ENCODE data around the gene CD55.

CD55 gene

DNA sequence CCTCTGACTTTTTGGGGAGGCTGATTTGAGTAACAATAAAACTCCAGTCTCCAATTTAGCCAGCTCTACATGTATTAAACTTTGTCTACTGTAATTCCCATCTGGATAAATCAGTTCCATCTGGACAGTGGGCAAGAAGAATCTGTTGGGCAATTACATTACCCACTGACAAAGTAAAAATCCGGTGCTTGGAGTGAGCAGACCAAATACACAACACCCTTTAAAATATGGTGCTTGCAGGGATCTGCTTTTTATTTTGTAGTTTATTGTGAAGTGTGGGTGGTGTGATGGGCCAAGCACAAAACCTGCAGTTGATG is 8.9 kb upstream of the CD55 start:
- TF ChIP-seq CTCF (IDR thresholded peaks at IDR 0.05; ENCODE audit: insufficient read depth, low read length, poor library complexity, severe bottlenecking) (no peak), EZH2phosphoT487 (conservative IDR thresholded peaks at IDR 0.05; ENCODE audit: low read length) (no peak)
- Histone ChIP-seq H3K4me3 (ENCODE audit: insufficient read depth, low read length, poor library complexity, severe bottlenecking) (no peak overlapping the region), H3F3A (ENCODE audit: insufficient read depth) (no peaks in the 10 kb centered on the region), H3K9me2 (replicated peaks; ENCODE audit: insufficient read depth, low read length) (no peaks in the 10 kb centered on the region), H3K9ac (ENCODE audit: low read length) (no peak overlapping the region), H3K79me2 (ENCODE audit: insufficient read depth, low read length) (no peaks in the 10 kb centered on the region), H3K27me3 (ENCODE audit: low read length) (no peaks in the 10 kb centered on the region), H3K27ac (ENCODE audit: low read depth, low read length) (no peak overlapping the region), H3K36me3 (ENCODE audit: low read length) (no peaks in the 10 kb centered on the region), H4K20me1 (ENCODE audit: low read depth, low read length) (no peaks in the 10 kb centered on the region), H3K9me3 (ENCODE audit: insufficient read depth, low read length) (no peaks in the 10 kb centered on the region), H3K4me2 (ENCODE audit: low read depth, low read length, poor library complexity, severe bottlenecking) (no peak overlapping the region), H2AFZ (ENCODE audit: low read depth, low read length, severe bottlenecking) (no peak overlapping the region)

DNA sequence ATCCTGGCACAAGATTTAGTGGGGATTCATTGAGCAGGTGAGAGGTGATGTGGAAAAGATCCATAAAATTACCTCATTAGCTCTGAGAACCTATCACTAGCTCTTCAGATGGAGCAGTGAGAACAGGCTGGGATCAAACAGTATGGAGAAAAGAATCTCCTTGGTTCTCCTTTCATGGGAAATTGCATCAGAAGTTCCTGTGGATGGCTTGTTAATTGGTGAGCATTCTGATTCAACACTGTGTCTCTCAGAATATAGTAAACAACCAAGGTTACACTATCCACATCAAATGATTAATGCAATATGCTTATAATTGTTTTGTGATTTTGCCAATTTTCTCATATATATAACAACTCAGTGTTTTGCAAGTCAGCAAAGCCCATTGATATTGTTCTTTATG is 8.3 kb upstream of the CD55 start:
- no peaks in the 10 kb centered on the region for H4K20me1 ChIP-seq (ENCODE audit: low read depth, low read length)
- H3K4me2 ChIP-seq (ENCODE audit: low read depth, low read length, poor library complexity, severe bottlenecking): no peak overlapping the region
- H3K27ac ChIP-seq (ENCODE audit: low read depth, low read length): no peak overlapping the region
- no peaks in the 10 kb centered on the region for H3F3A ChIP-seq (ENCODE audit: insufficient read depth)
- H2AFZ ChIP-seq (ENCODE audit: low read depth, low read length, severe bottlenecking): no peak overlapping the region
- H3K9me2 ChIP-seq (replicated peaks; ENCODE audit: insufficient read depth, low read length): no peaks in the 10 kb centered on the region
- no peaks in the 10 kb centered on the region for H3K27me3 ChIP-seq (ENCODE audit: low read length)
- TF ChIP-seq CTCF (IDR thresholded peaks at IDR 0.05; ENCODE audit: insufficient read depth, low read length, poor library complexity, severe bottlenecking) (no peak), EZH2phosphoT487 (conservative IDR thresholded peaks at IDR 0.05; ENCODE audit: low read length) (no peak)
- no peak overlapping the region for H3K4me3 ChIP-seq (ENCODE audit: insufficient read depth, low read length, poor library complexity, severe bottlenecking)
- H3K79me2 ChIP-seq (ENCODE audit: insufficient read depth, low read length): no peaks in the 10 kb centered on the region
- H3K36me3 ChIP-seq (ENCODE audit: low read length): no peaks in the 10 kb centered on the region
- no peaks in the 10 kb centered on the region for H3K9me3 ChIP-seq (ENCODE audit: insufficient read depth, low read length)
- H3K9ac ChIP-seq (ENCODE audit: low read length): no peak overlapping the region

- TF ChIP-seq EZH2phosphoT487 (conservative IDR thresholded peaks at IDR 0.05; ENCODE audit: low read length) (no peak), CTCF (IDR thresholded peaks at IDR 0.05; ENCODE audit: insufficient read depth, low read length, poor library complexity, severe bottlenecking) (no peak)
Measured at GRCh38 chr1:207314816-207315215, 6.7 kb upstream of the CD55 start.

DNA sequence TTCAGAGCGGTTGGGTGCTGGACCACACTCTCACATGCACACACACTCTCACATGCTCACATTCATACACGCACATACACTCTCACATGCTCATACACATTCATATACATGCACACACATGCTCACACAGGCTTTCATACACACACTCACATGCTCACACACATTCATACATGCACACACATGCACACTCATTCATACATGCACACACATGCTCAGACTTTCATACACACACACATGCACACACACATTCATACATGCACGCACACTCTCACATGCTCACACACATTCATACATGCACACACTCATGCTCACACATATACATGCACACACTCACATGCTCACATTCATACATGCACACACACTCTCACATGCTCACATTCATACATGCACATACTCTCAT is 6.0 kb upstream of the CD55 start:
- Histone ChIP-seq H3K79me2 (ENCODE audit: insufficient read depth, low read length) (no peaks in the 10 kb centered on the region), H3K4me3 (ENCODE audit: insufficient read depth, low read length, poor library complexity, severe bottlenecking) (no peak overlapping the region), H3K9me3 (ENCODE audit: insufficient read depth, low read length) (no peaks in the 10 kb centered on the region), H3K9ac (ENCODE audit: low read length) (no peak overlapping the region), H3K27ac (ENCODE audit: low read depth, low read length) (no peak overlapping the region), H3K27me3 (ENCODE audit: low read length) (no peaks in the 10 kb centered on the region), H2AFZ (ENCODE audit: low read depth, low read length, severe bottlenecking) (no peak overlapping the region), H3K36me3 (ENCODE audit: low read length) (no peaks in the 10 kb centered on the region), H3K4me2 (ENCODE audit: low read depth, low read length, poor library complexity, severe bottlenecking) (no peak overlapping the region), H3K9me2 (replicated peaks; ENCODE audit: insufficient read depth, low read length) (no peaks in the 10 kb centered on the region), H3F3A (ENCODE audit: insufficient read depth) (no peaks in the 10 kb centered on the region), H4K20me1 (ENCODE audit: low read depth, low read length) (no peaks in the 10 kb centered on the region)
- TF ChIP-seq CTCF (IDR thresholded peaks at IDR 0.05; ENCODE audit: insufficient read depth, low read length, poor library complexity, severe bottlenecking): no peak
- no peak for TF ChIP-seq EZH2phosphoT487 (conservative IDR thresholded peaks at IDR 0.05; ENCODE audit: low read length)

More at GRCh38 chr1:207314816-207315215, 6.7 kb upstream of the CD55 start:
- Histone ChIP-seq H3K9ac (ENCODE audit: low read length) (no peak overlapping the region), H3K4me3 (ENCODE audit: insufficient read depth, low read length, poor library complexity, severe bottlenecking) (no peak overlapping the region), H3F3A (ENCODE audit: insufficient read depth) (no peaks in the 10 kb centered on the region), H3K9me2 (replicated peaks; ENCODE audit: insufficient read depth, low read length) (no peaks in the 10 kb centered on the region), H3K4me2 (ENCODE audit: low read depth, low read length, poor library complexity, severe bottlenecking) (no peak overlapping the region), H4K20me1 (ENCODE audit: low read depth, low read length) (no peaks in the 10 kb centered on the region), H3K9me3 (ENCODE audit: insufficient read depth, low read length) (no peaks in the 10 kb centered on the region), H3K36me3 (ENCODE audit: low read length) (no peaks in the 10 kb centered on the region), H3K79me2 (ENCODE audit: insufficient read depth, low read length) (no peaks in the 10 kb centered on the region), H3K27ac (ENCODE audit: low read depth, low read length) (no peak overlapping the region), H3K27me3 (ENCODE audit: low read length) (no peaks in the 10 kb centered on the region), H2AFZ (ENCODE audit: low read depth, low read length, severe bottlenecking) (no peak overlapping the region)
